RWPE2 (cell line): Measurements from ENCODE around the gene BLOC1S6.

ENCODE experiments used
- ATAC-seq: fragments of 200-7000 bp; cut with Tn5 transposase; 3 replicates; pipeline ENCODE4 v1.9.1; 2021; ENCODE audit warnings: low read depth
- DNase-seq: peaks from one replicate; pipeline ENCODE4 v3.0.0-alpha.2; 2020; ENCODE audit warnings: low spot score
- H3K27ac ChIP-seq: fragments of 450-650 bp; 2 replicates; pipeline ENCODE4 v1.5.1; 2017; ENCODE audit warnings: mild to moderate bottlenecking; ENCODE audit not compliant: poor library complexity, severe bottlenecking
- H3K27me3 ChIP-seq: fragments of 250-450 bp; sonication (Bioruptor Pico); 2 replicates; pipeline ENCODE4 v1.5.1; 2021; ENCODE audit warnings: mild to moderate bottlenecking, moderate library complexity; ENCODE audit not compliant: insufficient read depth, poor library complexity, severe bottlenecking
- H3K36me3 ChIP-seq: fragments of 250-450 bp; sonication (Bioruptor Pico); 2 replicates; pipeline ENCODE4 v1.5.1; 2020; ENCODE audit warnings: low read depth, mild to moderate bottlenecking, moderate library complexity
- H3K4me1 ChIP-seq: fragments of 250-450 bp; sonication (Bioruptor Pico); 2 replicates; pipeline ENCODE4 v1.5.1; 2021; ENCODE audit warnings: mild to moderate bottlenecking, moderate library complexity; ENCODE audit not compliant: insufficient read depth, poor library complexity, severe bottlenecking
- H3K4me3 ChIP-seq: fragments of 250-450 bp; sonication (Bioruptor Pico); 2 replicates; pipeline ENCODE4 v1.5.1; 2021; ENCODE audit warnings: mild to moderate bottlenecking, moderate library complexity; ENCODE audit not compliant: severe bottlenecking
- H3K9me3 ChIP-seq: fragments of 250-450 bp; sonication (Bioruptor Pico); 2 replicates; pipeline ENCODE4 v1.5.1; 2021; ENCODE audit warnings: mild to moderate bottlenecking, moderate library complexity; ENCODE audit not compliant: severe bottlenecking
- TF ChIP-seq, protein P1 (sequence below): fragments of 450-650 bp; IDR thresholded peaks from one replicate; pipeline ENCODE4 v1.5.1; 2017; ENCODE audit warnings: mild to moderate bottlenecking, moderate library complexity; ENCODE audit not compliant: poor library complexity, severe bottlenecking

BLOC1S6 gene

GRCh38 chr15:45594835-45595530, 7.8 kb downstream of the BLOC1S6 start:
- Histone ChIP-seq H3K9me3 (peaks cover 2% of the 10 kb centered on the region), H3K4me1 (no peaks in the 10 kb centered on the region), H3K4me3 (no peak overlapping the region), H3K36me3 (peaks cover 57% of the 10 kb centered on the region), H3K27ac (no peak overlapping the region), H3K27me3 (no peaks in the 10 kb centered on the region)
- ATAC-seq (no peak), DNase-seq (no peak)
- TF ChIP-seq, protein P1, sequence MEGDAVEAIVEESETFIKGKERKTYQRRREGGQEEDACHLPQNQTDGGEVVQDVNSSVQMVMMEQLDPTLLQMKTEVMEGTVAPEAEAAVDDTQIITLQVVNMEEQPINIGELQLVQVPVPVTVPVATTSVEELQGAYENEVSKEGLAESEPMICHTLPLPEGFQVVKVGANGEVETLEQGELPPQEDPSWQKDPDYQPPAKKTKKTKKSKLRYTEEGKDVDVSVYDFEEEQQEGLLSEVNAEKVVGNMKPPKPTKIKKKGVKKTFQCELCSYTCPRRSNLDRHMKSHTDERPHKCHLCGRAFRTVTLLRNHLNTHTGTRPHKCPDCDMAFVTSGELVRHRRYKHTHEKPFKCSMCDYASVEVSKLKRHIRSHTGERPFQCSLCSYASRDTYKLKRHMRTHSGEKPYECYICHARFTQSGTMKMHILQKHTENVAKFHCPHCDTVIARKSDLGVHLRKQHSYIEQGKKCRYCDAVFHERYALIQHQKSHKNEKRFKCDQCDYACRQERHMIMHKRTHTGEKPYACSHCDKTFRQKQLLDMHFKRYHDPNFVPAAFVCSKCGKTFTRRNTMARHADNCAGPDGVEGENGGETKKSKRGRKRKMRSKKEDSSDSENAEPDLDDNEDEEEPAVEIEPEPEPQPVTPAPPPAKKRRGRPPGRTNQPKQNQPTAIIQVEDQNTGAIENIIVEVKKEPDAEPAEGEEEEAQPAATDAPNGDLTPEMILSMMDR, result no peak

DNA sequence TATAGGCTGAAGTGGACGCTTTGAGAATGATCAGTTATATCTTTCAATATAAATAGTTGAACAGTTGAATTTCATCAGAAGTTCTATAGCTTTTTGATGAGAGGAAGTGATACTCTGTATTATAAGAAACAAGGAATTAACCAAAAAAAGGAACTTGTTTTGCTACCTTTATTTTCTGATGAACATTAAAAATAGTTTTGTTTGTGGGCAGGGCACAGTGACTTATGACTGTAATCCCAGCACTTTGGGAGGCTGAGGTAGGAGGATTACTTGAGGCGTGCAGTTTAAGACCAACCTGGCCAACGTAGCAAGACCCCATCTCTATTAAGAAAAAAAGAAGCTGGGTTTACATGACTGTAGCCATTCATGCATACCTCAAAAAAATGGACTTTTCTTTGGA, 16.7 kb downstream of the BLOC1S6 start:
- no peak overlapping the region for H3K4me3 ChIP-seq
- H3K4me1 ChIP-seq, result no peaks in the 10 kb centered on the region
- no peaks in the 10 kb centered on the region for H3K27me3 ChIP-seq
- peaks cover 49% of the 10 kb centered on the region for H3K36me3 ChIP-seq
- DNase-seq, result no peak
- TF ChIP-seq, protein P1, result no peak
- no peak overlapping the region for H3K27ac ChIP-seq
- H3K9me3 ChIP-seq, result no peaks in the 10 kb centered on the region
- ATAC-seq, result no peak

- Histone ChIP-seq H3K4me3 (no peak overlapping the region), H3K27ac (no peak overlapping the region), H3K36me3 (peaks cover 49% of the 10 kb centered on the region), H3K27me3 (no peaks in the 10 kb centered on the region), H3K9me3 (no peaks in the 10 kb centered on the region), H3K4me1 (no peaks in the 10 kb centered on the region)
- ATAC-seq (no peak), DNase-seq (no peak)
- TF ChIP-seq, protein P1, result no peak
These were observed 17.1 kb downstream of the BLOC1S6 start for GRCh38 chr15:45604326-45604725.

- Histone ChIP-seq H3K4me1 (no peaks in the 10 kb centered on the region), H3K9me3 (no peaks in the 10 kb centered on the region), H3K27me3 (no peaks in the 10 kb centered on the region), H3K36me3 (peaks cover 49% of the 10 kb centered on the region), H3K27ac (no peak overlapping the region), H3K4me3 (no peak overlapping the region)
- no peak for DNase-seq
- TF ChIP-seq, protein P1, result no peak
- no peak for ATAC-seq
These were observed 19.2 kb downstream of the BLOC1S6 start for GRCh38 chr15:45606413-45606812.

GRCh38 chr15:45606841-45607240, 19.7 kb downstream of the BLOC1S6 start:
- DNase-seq (no peak), ATAC-seq (no peak)
- TF ChIP-seq, protein P1, result no peak
- Histone ChIP-seq H3K27me3 (no peaks in the 10 kb centered on the region), H3K36me3 (peaks cover 47% of the 10 kb centered on the region), H3K9me3 (no peaks in the 10 kb centered on the region), H3K27ac (no peak overlapping the region), H3K4me3 (no peak overlapping the region), H3K4me1 (no peaks in the 10 kb centered on the region)
